Activated CD8-positive, alpha-beta T cell treated with anti-CD3 and anti-CD28 coated beads for 36 hours (primary cell): Measurements from ENCODE around the gene FBXO10. TPM values are rescaled to one million over a fixed set of nuclear protein-coding genes. Genes with fewer than 3 reads are reported as not detected.
A peak's percentile ranks its signal among the peaks of the same experiment; 100 is the strongest.
"Not testable (repeated sequence)": the region's sequence is repeated elsewhere in the genome, so short reads cannot be mapped to it uniquely, and the experiment has no call there.

ENCODE experiments used
- ATAC-seq: fragments of 200-7000 bp; cut with Tn5 transposase; one replicate; pipeline ENCODE4 v1.10.0; 2021; ENCODE audit warnings: mild to moderate bottlenecking, moderate library complexity
- CTCF ChIA-PET: fragments of 350-600 bp; sonication (Branson Sonifier 250); formaldehyde crosslinking; loops from one replicate; lab custom pipeline; 2021; ENCODE audit warnings: antibody characterized with exemption; lab: Charles Lee
- POLR2A ChIA-PET: fragments of 350-600 bp; sonication (Branson Sonifier 250); formaldehyde crosslinking; loops from one replicate; lab custom pipeline; 2021; ENCODE audit warnings: antibody characterized with exemption; lab: Charles Lee
- DNase-seq: peaks from one replicate; pipeline ENCODE4 v3.0.0-alpha.2; 2020
- H3K27ac Mint-ChIP-seq: one replicate; pipeline ENCODE4 v1.8.0; 2021; ENCODE audit warnings: mild to moderate bottlenecking, mixed read lengths
- H3K27me3 Mint-ChIP-seq: one replicate; pipeline ENCODE4 v1.8.0; 2021; ENCODE audit warnings: mixed read lengths
- H3K36me3 Mint-ChIP-seq: one replicate; pipeline ENCODE4 v1.8.0; 2021; ENCODE audit warnings: low read depth, mixed read lengths
- H3K4me1 Mint-ChIP-seq: one replicate; pipeline ENCODE4 v1.8.0; 2021; ENCODE audit warnings: low read depth, mixed read lengths
- H3K4me3 Mint-ChIP-seq: one replicate; pipeline ENCODE4 v1.8.0; 2021; ENCODE audit warnings: mild to moderate bottlenecking, moderate library complexity, mixed read lengths
- H3K9me3 Mint-ChIP-seq: one replicate; pipeline ENCODE4 v1.8.0; 2021; ENCODE audit warnings: mixed read lengths
- intact Hi-C: fragments of 100-400 bp; cut with micrococcal nuclease; formaldehyde crosslinking; loops from one replicate; pipeline ENCODE4 v1.10.0; 2022
- total RNA-seq, 2 experiments: library from RNA; stranded (reverse); gene quantifications; one replicate each; pipeline ENCODE4 v1.2.3, GENCODE V29; 2021
- TF ChIP-seq, protein P1 (sequence below): fragments of 200-600 bp; IDR thresholded peaks from one replicate; pipeline ENCODE4 v1.8.0; 2022; ENCODE audit warnings: antibody characterized with exemption, mild to moderate bottlenecking

The FBXO10 gene
- total RNA-seq, 2 experiments from 2014 or later, result 2.5 to 3.6 TPM

DNA sequence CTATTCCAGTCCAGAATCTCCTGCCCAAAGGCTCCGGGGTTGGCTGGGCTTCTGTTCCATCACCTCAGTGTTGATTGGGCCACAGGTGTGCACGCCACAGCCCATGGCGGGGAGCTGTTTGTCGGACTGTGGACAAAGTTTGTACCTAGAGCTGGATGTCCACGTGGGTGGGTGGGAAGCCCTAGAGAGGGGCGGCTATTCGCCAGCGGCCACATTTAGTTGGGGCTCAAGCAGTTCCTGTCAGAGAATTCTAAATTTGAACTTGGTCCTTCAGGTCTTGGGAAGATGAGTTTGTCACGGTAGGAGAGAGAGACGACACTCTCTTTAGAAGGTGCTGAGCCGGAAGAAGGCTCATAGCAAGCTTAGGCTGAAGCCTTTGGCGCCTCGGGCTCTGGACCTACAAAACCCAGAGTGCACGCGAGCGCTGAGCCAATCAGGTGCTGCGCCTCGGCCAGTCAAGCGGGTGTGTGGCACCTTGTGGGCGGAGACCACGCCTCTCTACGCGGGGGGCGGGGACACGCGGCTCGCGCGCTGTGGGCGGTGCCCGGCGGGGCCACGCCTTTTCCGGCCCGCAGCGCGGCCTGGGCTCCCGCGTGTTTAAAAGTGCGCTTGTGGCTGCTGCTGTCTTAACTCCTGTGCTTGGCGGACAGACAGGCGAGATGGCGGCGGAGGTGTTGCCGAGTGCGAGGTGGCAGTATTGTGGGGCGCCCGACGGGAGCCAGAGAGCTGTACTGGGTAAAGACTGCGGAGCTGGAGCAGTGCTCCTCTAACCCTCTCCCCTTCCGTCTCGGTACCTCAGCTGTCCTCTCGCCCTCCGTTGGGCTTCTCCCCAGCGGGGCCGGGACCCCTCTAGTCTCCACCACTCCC is 90.6 kb downstream of the FBXO10 start, which contains the start of gene POLR1E:
Gene POLR1E, plus strand, starts transcription at position 560 of the 867 bp plus-strand sequence. Its CDS starts 100 bp downstream, at position 660.
- peaks cover 40% of the 10 kb centered on the region for H3K36me3 Mint-ChIP-seq
- POLR2A ChIA-PET, result interaction anchor here (0.5 to 5.1 kb wide), 14 partner anchors 8 to 907 kb away, joined by 3 to 42 read pairs (median 4); partner anchors contain the start of genes ALDH1B1, EXOSC3, GRHPR and TOMM5
- H3K27ac Mint-ChIP-seq, result peak within 1 kb of the TSS; percentile 95
- peak; percentile 96 for ATAC-seq
- CTCF ChIA-PET, result interaction anchor here (1.8 to 3.2 kb wide), 3 partner anchors 20 to 70 kb away, joined by 6 to 12 read pairs (median 6); partner anchors contain the start of gene ZBTB5
- H3K9me3 Mint-ChIP-seq, result no peaks in the 10 kb centered on the region
- H3K4me3 Mint-ChIP-seq, result peak within 1 kb of the TSS; percentile 99
- peaks cover 6% of the 10 kb centered on the region for H3K27me3 Mint-ChIP-seq
- DNase-seq, result peak; percentile 98
- TF ChIP-seq, protein P1, sequence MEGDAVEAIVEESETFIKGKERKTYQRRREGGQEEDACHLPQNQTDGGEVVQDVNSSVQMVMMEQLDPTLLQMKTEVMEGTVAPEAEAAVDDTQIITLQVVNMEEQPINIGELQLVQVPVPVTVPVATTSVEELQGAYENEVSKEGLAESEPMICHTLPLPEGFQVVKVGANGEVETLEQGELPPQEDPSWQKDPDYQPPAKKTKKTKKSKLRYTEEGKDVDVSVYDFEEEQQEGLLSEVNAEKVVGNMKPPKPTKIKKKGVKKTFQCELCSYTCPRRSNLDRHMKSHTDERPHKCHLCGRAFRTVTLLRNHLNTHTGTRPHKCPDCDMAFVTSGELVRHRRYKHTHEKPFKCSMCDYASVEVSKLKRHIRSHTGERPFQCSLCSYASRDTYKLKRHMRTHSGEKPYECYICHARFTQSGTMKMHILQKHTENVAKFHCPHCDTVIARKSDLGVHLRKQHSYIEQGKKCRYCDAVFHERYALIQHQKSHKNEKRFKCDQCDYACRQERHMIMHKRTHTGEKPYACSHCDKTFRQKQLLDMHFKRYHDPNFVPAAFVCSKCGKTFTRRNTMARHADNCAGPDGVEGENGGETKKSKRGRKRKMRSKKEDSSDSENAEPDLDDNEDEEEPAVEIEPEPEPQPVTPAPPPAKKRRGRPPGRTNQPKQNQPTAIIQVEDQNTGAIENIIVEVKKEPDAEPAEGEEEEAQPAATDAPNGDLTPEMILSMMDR, result no peak
- intact Hi-C loops, result no loop called here
- H3K4me1 Mint-ChIP-seq, result peaks cover 37% of the 10 kb centered on the region

DNA sequence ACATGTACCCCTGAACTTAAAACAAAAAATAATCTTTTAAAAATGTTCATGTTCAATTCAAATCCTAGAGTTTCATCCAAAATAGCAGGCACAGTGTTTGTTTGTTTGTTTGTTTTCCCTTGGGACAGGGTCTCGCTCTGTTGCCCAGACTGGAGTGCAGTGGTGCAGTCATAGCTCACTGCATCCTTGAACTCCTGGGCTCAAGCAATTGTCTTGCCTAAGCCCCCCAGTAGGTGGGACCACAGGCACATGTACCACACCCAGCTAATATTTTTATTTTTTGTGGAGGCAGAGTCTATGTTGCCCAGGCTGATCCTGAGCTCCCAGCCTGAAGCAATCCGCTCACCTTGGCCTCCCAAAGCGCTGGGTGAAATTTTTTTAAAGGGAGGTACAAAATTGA is 95.4 kb downstream of the FBXO10 start:
- Mint-ChIP-seq H3K27ac (no peak overlapping the region), H3K36me3 (no peaks in the 10 kb centered on the region), H3K4me3 (no peak overlapping the region), H3K4me1 (peaks cover 9% of the 10 kb centered on the region), H3K27me3 (peaks cover 31% of the 10 kb centered on the region), H3K9me3 (no peaks in the 10 kb centered on the region)
- TF ChIP-seq, protein P1, result no peak
- ATAC-seq (no peak), DNase-seq (no peak)
- CTCF ChIA-PET, result interaction anchor here (1.0 to 2.1 kb wide), 4 partner anchors 15 to 267 kb away, joined by 3 to 5 read pairs (median 3); partner anchors contain the start of gene ZBTB5
- intact Hi-C loops, result no loop called here
- POLR2A ChIA-PET, result interaction anchor here (1.1 kb wide), 1 partner anchor 15 kb away, joined by 5 read pairs; no protein-coding TSS in a partner anchor

DNA sequence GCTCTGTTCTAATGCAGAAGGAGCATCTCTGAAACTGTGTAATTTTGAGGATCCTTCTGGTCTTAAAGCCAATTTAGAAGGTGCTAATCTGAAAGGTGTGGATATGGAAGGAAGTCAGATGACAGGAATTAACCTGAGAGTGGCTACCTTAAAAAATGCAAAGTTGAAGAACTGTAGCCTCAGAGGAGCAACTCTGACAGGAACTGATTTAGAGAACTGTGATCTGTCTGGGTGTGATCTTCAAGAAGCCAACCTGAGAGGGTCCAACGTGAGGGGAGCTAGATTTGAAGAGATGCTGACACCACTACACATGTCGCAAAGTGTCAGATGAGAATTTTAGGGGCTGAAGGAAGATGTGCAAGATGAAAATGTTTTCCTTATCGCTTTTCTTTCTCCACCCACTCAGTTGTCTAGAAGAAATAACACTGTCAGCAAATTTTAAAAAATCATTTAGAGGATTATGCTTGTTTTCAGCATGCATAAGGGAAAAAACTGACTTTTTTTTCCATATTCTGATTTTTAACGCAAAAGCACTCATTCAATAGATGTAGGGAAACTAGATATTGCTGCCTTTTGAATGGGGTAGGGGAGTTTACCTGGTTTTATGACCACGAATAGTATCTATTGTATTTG is 98.1 kb downstream of the FBXO10 start:
- H3K36me3 Mint-ChIP-seq, CTCF ChIA-PET, intact Hi-C loops, H3K27ac Mint-ChIP-seq, DNase-seq, H3K4me3 Mint-ChIP-seq, ATAC-seq, H3K4me1 Mint-ChIP-seq: not testable (repeated sequence)
- Mint-ChIP-seq H3K27me3 (peaks cover 33% of the 10 kb centered on the region), H3K9me3 (peaks cover 10% of the 10 kb centered on the region)
- POLR2A ChIA-PET, result interaction anchor here (1.3 kb wide), 1 partner anchor 8 kb away, joined by 3 read pairs; no protein-coding TSS in a partner anchor

DNA sequence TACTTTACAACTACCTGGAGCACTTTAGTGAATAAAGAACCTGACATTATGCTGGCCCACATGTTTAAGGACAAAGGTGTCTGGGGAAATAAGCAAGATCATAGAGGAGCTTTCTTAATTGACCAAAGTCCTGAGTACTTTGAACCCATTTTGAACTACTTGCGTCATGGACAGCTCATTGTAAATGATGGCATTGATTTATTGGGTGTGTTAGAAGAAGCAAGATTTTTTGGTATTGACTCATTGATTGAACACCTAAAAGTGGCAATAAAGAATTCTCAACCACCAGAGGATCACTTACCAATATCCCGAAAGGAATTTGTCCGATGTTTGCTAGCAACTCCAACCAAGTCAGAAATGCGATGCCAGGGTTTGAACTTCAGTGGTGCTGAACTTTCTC is 98.7 kb downstream of the FBXO10 start:
- H3K27me3 Mint-ChIP-seq, result peaks cover 33% of the 10 kb centered on the region
- intact Hi-C loops, H3K36me3 Mint-ChIP-seq, H3K27ac Mint-ChIP-seq, DNase-seq, H3K4me3 Mint-ChIP-seq, H3K4me1 Mint-ChIP-seq, ATAC-seq, CTCF ChIA-PET: not testable (repeated sequence)
- H3K9me3 Mint-ChIP-seq, result peaks cover 10% of the 10 kb centered on the region
- POLR2A ChIA-PET, result interaction anchor here (1.3 kb wide), 1 partner anchor 9 kb away, joined by 3 read pairs; no protein-coding TSS in a partner anchor

DNA sequence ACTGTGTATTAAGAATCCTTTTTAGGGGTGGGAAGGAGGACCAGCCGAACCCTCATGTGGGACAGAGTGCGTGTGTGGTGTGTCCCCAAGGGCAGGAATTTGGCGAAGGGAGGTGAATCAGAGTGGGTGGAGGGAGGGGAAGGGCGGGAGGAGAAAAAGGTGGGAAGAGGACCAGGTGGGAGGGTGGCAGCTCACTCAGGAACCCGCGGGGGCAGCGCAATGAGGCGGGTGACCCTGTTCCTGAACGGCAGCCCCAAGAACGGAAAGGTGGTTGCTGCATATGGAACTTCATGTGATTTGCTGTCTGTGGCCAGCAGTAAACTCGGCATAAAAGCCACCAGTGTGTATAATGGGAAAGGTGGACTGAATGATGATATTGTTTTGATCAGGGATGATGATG is 99.2 kb downstream of the FBXO10 start:
- CTCF ChIA-PET, result no interaction called here
- intact Hi-C loops, result no loop called here
- DNase-seq, result no peak

More for the DNA sequence above, 99.2 kb downstream of the FBXO10 start:
- H3K9me3 Mint-ChIP-seq, result peaks cover 10% of the 10 kb centered on the region
- TF ChIP-seq, protein P1, result no peak
- H3K4me3 Mint-ChIP-seq, result no peak overlapping the region
- peaks cover 4% of the 10 kb centered on the region for H3K36me3 Mint-ChIP-seq
- POLR2A ChIA-PET, result interaction anchor here (1.3 kb wide), 1 partner anchor 9 kb away, joined by 3 read pairs; no protein-coding TSS in a partner anchor
- no peak for ATAC-seq
- peaks cover 33% of the 10 kb centered on the region for H3K27me3 Mint-ChIP-seq
- peaks cover 7% of the 10 kb centered on the region for H3K4me1 Mint-ChIP-seq
- no peak overlapping the region for H3K27ac Mint-ChIP-seq
